ENCODE results near the gene GNA12.

GNA12 gene

GRCh38 chr7:2763597-2763996 lies 80.5 kb downstream of the GNA12 start:
- H3K4me2 ChIP-seq (ENCODE audit: low read depth, low read length, poor library complexity, severe bottlenecking) = no peak overlapping the region
- no peak overlapping the region for H2AFZ ChIP-seq (ENCODE audit: low read depth, low read length, severe bottlenecking)
- no peak overlapping the region for H3K27ac ChIP-seq (ENCODE audit: low read depth, low read length)
- H3K27me3 ChIP-seq (ENCODE audit: low read length) = no peaks in the 10 kb centered on the region
- H3F3A ChIP-seq (ENCODE audit: insufficient read depth) = no peaks in the 10 kb centered on the region
- H3K9me2 ChIP-seq (replicated peaks; ENCODE audit: insufficient read depth, low read length) = no peaks in the 10 kb centered on the region
- H3K36me3 ChIP-seq (ENCODE audit: low read length) = no peaks in the 10 kb centered on the region
- H3K4me3 ChIP-seq (ENCODE audit: insufficient read depth, low read length, poor library complexity, severe bottlenecking) = no peak overlapping the region
- no peaks in the 10 kb centered on the region for H4K20me1 ChIP-seq (ENCODE audit: low read depth, low read length)
- no peaks in the 10 kb centered on the region for H3K79me2 ChIP-seq (ENCODE audit: insufficient read depth, low read length)
- no peak overlapping the region for H3K9ac ChIP-seq (ENCODE audit: low read length)
- no peaks in the 10 kb centered on the region for H3K9me3 ChIP-seq (ENCODE audit: insufficient read depth, low read length)
- TF ChIP-seq CTCF (IDR thresholded peaks at IDR 0.05; ENCODE audit: insufficient read depth, low read length, poor library complexity, severe bottlenecking) (no peak), EZH2phosphoT487 (conservative IDR thresholded peaks at IDR 0.05; ENCODE audit: low read length) (no peak)

GRCh38 chr7:2761801-2762497 lies 82.2 kb downstream of the GNA12 start:
- no peaks in the 10 kb centered on the region for H3K36me3 ChIP-seq (ENCODE audit: low read length)

GRCh38 chr7:2761131-2761624 lies 82.9 kb downstream of the GNA12 start:
- Histone ChIP-seq H4K20me1 (ENCODE audit: low read depth, low read length) (no peaks in the 10 kb centered on the region), H3K79me2 (ENCODE audit: insufficient read depth, low read length) (no peaks in the 10 kb centered on the region), H3K9ac (ENCODE audit: low read length) (no peak overlapping the region), H3K27me3 (ENCODE audit: low read length) (no peaks in the 10 kb centered on the region), H3K36me3 (ENCODE audit: low read length) (no peaks in the 10 kb centered on the region), H3K27ac (ENCODE audit: low read depth, low read length) (no peak overlapping the region), H3K4me2 (ENCODE audit: low read depth, low read length, poor library complexity, severe bottlenecking) (no peak overlapping the region), H2AFZ (ENCODE audit: low read depth, low read length, severe bottlenecking) (no peak overlapping the region), H3K9me3 (ENCODE audit: insufficient read depth, low read length) (no peaks in the 10 kb centered on the region), H3F3A (ENCODE audit: insufficient read depth) (no peaks in the 10 kb centered on the region), H3K4me3 (ENCODE audit: insufficient read depth, low read length, poor library complexity, severe bottlenecking) (no peak overlapping the region), H3K9me2 (replicated peaks; ENCODE audit: insufficient read depth, low read length) (no peaks in the 10 kb centered on the region)
- no peak for TF ChIP-seq CTCF (IDR thresholded peaks at IDR 0.05; ENCODE audit: insufficient read depth, low read length, poor library complexity, severe bottlenecking)
- no peak for TF ChIP-seq EZH2phosphoT487 (conservative IDR thresholded peaks at IDR 0.05; ENCODE audit: low read length)

More at GRCh38 chr7:2761801-2762497, 82.2 kb downstream of the GNA12 start:
- no peak overlapping the region for H3K4me2 ChIP-seq (ENCODE audit: low read depth, low read length, poor library complexity, severe bottlenecking)
- no peaks in the 10 kb centered on the region for H3K9me3 ChIP-seq (ENCODE audit: insufficient read depth, low read length)
- no peak overlapping the region for H3K27ac ChIP-seq (ENCODE audit: low read depth, low read length)
- H2AFZ ChIP-seq (ENCODE audit: low read depth, low read length, severe bottlenecking) = no peak overlapping the region
- H3K9ac ChIP-seq (ENCODE audit: low read length) = no peak overlapping the region
- no peaks in the 10 kb centered on the region for H3F3A ChIP-seq (ENCODE audit: insufficient read depth)
- H3K4me3 ChIP-seq (ENCODE audit: insufficient read depth, low read length, poor library complexity, severe bottlenecking) = no peak overlapping the region
- no peaks in the 10 kb centered on the region for H3K79me2 ChIP-seq (ENCODE audit: insufficient read depth, low read length)
- no peaks in the 10 kb centered on the region for H3K9me2 ChIP-seq (replicated peaks; ENCODE audit: insufficient read depth, low read length)
- no peaks in the 10 kb centered on the region for H4K20me1 ChIP-seq (ENCODE audit: low read depth, low read length)
- H3K27me3 ChIP-seq (ENCODE audit: low read length) = no peaks in the 10 kb centered on the region
- TF ChIP-seq EZH2phosphoT487 (conservative IDR thresholded peaks at IDR 0.05; ENCODE audit: low read length) = no peak
- no peak for TF ChIP-seq CTCF (IDR thresholded peaks at IDR 0.05; ENCODE audit: insufficient read depth, low read length, poor library complexity, severe bottlenecking)

All from SU-DHL-6 (cell line).